Neural crest cell (in vitro differentiated cells): ENCODE data around the gene EYS. TPM values are rescaled to one million over a fixed set of nuclear protein-coding genes. Genes with fewer than 3 reads are reported as not detected.

Experiments used
- DNase-seq: peaks from one replicate; pipeline ENCODE4 v3.0.0; 2021; ENCODE audit warnings: low read depth, mixed read lengths, low spot score
- H3K27ac Mint-ChIP-seq: one replicate; pipeline ENCODE4 v1.8.0; 2021; ENCODE audit warnings: mild to moderate bottlenecking, mixed read lengths; ENCODE audit not compliant: unreplicated experiment
- H3K27me3 Mint-ChIP-seq: 2 replicates; pipeline ENCODE4 v1.8.0; 2021; ENCODE audit warnings: low read depth, mild to moderate bottlenecking, mixed read lengths
- H3K36me3 Mint-ChIP-seq: 2 replicates; pipeline ENCODE4 v1.8.0; 2021; ENCODE audit warnings: low read depth, mild to moderate bottlenecking, mixed read lengths
- H3K4me1 Mint-ChIP-seq: 2 replicates; pipeline ENCODE4 v1.8.0; 2021; ENCODE audit warnings: mixed read lengths
- H3K4me3 Mint-ChIP-seq: one replicate; pipeline ENCODE4 v1.8.0; 2021; ENCODE audit warnings: mild to moderate bottlenecking, mixed read lengths
- H3K9me3 Mint-ChIP-seq: 2 replicates; pipeline ENCODE4 v1.8.0; 2021; ENCODE audit warnings: mixed read lengths
- total RNA-seq: library from RNA; stranded (reverse); gene quantifications from 2 replicates; pipeline ENCODE4 v1.2.1, GENCODE V29; 2021
- TF ChIP-seq, protein P1 (sequence below): fragments of 200-600 bp; sonication (generic); conservative IDR thresholded peaks from 2 replicates; pipeline ENCODE4 v1.5.0; 2021; ENCODE audit warnings: antibody characterized with exemption, mild to moderate bottlenecking

EYS gene
- total RNA-seq, 1 donor from 2014 or later: 0.40 TPM

DNA sequence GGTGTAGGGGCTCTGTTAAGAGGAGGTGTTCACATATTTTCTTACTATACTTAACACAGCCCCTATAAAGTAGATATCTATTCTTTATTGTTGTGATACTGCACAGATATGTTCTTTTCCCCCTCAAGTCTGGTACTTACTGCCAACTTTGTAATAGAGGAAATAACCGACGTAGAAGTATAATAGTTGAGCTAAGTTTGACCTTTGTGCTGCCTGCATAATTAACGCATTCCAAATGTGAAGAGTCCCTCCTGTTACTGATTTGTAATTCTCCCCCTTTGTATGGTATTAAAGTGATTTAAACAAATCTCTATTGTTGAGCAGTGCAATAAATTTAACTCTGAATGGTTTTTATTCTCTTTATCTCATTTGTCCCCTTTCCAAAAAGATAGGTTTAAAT is 2032.4 kb downstream of the EYS start:
- Mint-ChIP-seq H3K4me3 (no peak overlapping the region), H3K4me1 (no peaks in the 10 kb centered on the region), H3K27me3 (no peaks in the 10 kb centered on the region), H3K36me3 (peaks cover 9% of the 10 kb centered on the region), H3K27ac (no peak overlapping the region), H3K9me3 (peaks cover 4% of the 10 kb centered on the region)
- no peak for DNase-seq
- TF ChIP-seq, protein P1, sequence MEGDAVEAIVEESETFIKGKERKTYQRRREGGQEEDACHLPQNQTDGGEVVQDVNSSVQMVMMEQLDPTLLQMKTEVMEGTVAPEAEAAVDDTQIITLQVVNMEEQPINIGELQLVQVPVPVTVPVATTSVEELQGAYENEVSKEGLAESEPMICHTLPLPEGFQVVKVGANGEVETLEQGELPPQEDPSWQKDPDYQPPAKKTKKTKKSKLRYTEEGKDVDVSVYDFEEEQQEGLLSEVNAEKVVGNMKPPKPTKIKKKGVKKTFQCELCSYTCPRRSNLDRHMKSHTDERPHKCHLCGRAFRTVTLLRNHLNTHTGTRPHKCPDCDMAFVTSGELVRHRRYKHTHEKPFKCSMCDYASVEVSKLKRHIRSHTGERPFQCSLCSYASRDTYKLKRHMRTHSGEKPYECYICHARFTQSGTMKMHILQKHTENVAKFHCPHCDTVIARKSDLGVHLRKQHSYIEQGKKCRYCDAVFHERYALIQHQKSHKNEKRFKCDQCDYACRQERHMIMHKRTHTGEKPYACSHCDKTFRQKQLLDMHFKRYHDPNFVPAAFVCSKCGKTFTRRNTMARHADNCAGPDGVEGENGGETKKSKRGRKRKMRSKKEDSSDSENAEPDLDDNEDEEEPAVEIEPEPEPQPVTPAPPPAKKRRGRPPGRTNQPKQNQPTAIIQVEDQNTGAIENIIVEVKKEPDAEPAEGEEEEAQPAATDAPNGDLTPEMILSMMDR: no peak

DNA sequence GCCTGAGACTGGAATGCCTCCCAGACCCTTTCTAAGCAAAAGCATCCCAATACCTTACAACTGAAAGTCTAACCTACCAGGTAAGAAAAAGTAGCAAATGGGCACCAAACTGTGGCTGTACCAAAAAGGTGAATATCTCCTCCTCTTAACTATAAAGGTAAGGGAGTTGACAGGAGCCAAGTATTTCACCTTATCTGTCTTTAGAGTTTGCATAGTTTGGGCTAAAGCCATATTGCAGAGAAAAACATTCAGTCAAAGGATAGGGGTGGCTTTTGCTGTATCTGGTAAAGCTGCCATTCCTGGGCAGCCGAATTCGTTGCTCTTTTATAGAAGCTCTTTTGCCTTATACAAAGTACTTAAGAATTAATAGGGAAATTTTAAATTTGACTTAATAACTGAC is 2033.3 kb downstream of the EYS start:
- TF ChIP-seq, protein P1: no peak
- Mint-ChIP-seq H3K36me3 (peaks cover 6% of the 10 kb centered on the region), H3K4me3 (no peak overlapping the region), H3K9me3 (peaks cover 4% of the 10 kb centered on the region), H3K27ac (no peak overlapping the region), H3K27me3 (no peaks in the 10 kb centered on the region), H3K4me1 (no peaks in the 10 kb centered on the region)
- DNase-seq: no peak

DNA sequence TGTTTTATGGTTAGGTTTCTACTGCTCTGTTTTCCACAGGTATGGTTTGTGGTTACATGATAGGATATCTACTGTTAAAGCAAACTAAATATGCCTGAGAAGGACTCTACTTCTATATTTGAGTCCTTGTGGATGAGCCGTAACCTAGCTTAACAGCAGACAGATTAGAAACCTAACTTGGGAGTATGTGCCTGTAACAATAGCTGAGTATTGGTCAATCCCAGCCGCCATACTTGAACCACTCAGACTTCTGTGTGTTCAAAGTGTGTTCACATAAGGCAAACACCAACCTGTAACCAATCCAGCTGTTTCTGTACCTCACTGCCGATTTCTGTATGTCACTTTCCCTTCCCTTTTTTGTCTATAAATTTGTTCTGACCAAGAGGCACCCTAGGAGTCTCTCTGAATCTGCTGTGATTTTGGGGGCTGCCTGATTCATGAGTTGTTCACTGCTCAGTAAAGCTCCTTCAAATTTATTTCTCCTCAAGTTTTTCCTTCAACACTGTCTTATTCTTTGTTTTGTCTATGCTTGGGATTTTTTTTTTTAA is 2034.4 kb downstream of the EYS start:
- DNase-seq: no peak
- H3K27ac Mint-ChIP-seq: no peak overlapping the region
- H3K4me1 Mint-ChIP-seq: no peaks in the 10 kb centered on the region
- H3K4me3 Mint-ChIP-seq: no peak overlapping the region
- no peaks in the 10 kb centered on the region for H3K27me3 Mint-ChIP-seq
- H3K9me3 Mint-ChIP-seq: peaks cover 4% of the 10 kb centered on the region
- peaks cover 6% of the 10 kb centered on the region for H3K36me3 Mint-ChIP-seq
- TF ChIP-seq, protein P1: no peak

DNA sequence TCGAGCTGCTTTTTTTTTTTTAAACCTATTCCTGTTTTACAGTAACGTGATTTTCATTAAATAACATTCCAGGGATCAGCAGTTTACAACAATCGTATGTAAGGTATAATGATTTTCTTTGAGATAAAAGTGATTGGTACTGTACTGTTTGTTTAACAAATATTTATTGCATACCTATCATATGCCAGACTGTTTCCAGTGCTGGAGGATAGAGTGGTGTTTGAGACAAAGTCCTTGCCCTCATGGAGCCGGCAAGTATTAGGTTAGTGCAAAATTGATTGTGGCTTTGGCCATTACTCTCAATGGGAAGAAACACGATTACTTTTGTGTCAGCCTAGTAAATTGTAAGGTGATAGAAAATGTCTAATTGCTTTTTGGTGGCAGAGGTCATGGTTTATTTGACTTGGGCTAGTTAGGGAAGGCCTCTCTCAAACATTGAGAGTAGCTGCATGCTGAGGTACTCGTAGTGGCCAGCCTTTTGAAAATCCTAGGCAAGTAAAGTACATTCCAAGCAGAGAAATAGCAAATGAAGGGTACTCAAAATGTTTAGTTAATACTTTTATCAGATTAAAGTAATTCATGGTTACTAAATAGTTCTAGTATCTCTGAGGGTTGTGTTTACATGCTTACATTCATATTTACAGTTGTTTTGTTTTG is 2035.8 kb downstream of the EYS start:
- Mint-ChIP-seq H3K36me3 (peaks cover 6% of the 10 kb centered on the region), H3K27me3 (no peaks in the 10 kb centered on the region), H3K4me1 (no peaks in the 10 kb centered on the region), H3K27ac (no peak overlapping the region), H3K9me3 (peaks cover 4% of the 10 kb centered on the region), H3K4me3 (no peak overlapping the region)
- DNase-seq: no peak
- TF ChIP-seq, protein P1: no peak
